ENCODE data around the gene SNTA1.
A peak's percentile ranks its signal among the peaks of the same experiment; 100 is the strongest.
"Not testable (repeated sequence)": the region's sequence is repeated elsewhere in the genome, so short reads cannot be mapped to it uniquely, and the experiment has no call there.

The SNTA1 gene

GRCh38 chr20:33423875-33424274 lies 19.7 kb downstream of the SNTA1 start:
- not testable (repeated sequence) for DNase-seq

GRCh38 chr20:33423141-33423834 lies 20.3 kb downstream of the SNTA1 start:
- DNase-seq = no peak

- no peak for DNase-seq
Measured at GRCh38 chr20:33419140-33419974, 24.2 kb downstream of the SNTA1 start.

GRCh38 chr20:33418033-33418432 lies 25.5 kb downstream of the SNTA1 start:
- DNase-seq = no peak

- no peak for DNase-seq
Measured at GRCh38 chr20:33415948-33416347, 27.6 kb downstream of the SNTA1 start.

- no peak for DNase-seq
Measured at GRCh38 chr20:33412484-33412838, 31.1 kb downstream of the SNTA1 start.

- no peak for DNase-seq
Measured at GRCh38 chr20:33411711-33412483, 31.7 kb downstream of the SNTA1 start.

GRCh38 chr20:33411242-33411641 lies 32.3 kb downstream of the SNTA1 start:
- DNase-seq = no peak

GRCh38 chr20:33410081-33410742 lies 33.4 kb downstream of the SNTA1 start:
- DNase-seq = no peak

GRCh38 chr20:33408716-33409654 lies 34.6 kb downstream of the SNTA1 start:
- no peak for DNase-seq

- DNase-seq = no peak
Measured at GRCh38 chr20:33408313-33408712, 35.2 kb downstream of the SNTA1 start.

- DNase-seq = no peak
Measured at GRCh38 chr20:33407796-33408195, 35.8 kb downstream of the SNTA1 start.

GRCh38 chr20:33407251-33407650 lies 36.3 kb downstream of the SNTA1 start:
- no peak for DNase-seq

- DNase-seq = no peak
Measured at GRCh38 chr20:33404281-33404680, 39.3 kb downstream of the SNTA1 start.

- DNase-seq = peak; percentile 11
Measured at GRCh38 chr20:33401921-33402369, 41.6 kb downstream of the SNTA1 start.

GRCh38 chr20:33401184-33401920 lies 42.2 kb downstream of the SNTA1 start, which contains the start of gene CDK5RAP1:
CDK5RAP1 (minus strand) TSS chr20:33401519; CDS start chr20:33397064, 4,455 bp downstream.
- DNase-seq = peak; percentile 84

- no peak for DNase-seq
Measured at GRCh38 chr20:33400812-33401183, 42.8 kb downstream of the SNTA1 start.

- DNase-seq = no peak
Measured at GRCh38 chr20:33399924-33400323, 43.6 kb downstream of the SNTA1 start.

GRCh38 chr20:33394718-33395117 lies 48.8 kb downstream of the SNTA1 start:
- DNase-seq = no peak

- no peak for DNase-seq
Measured at GRCh38 chr20:33393609-33394008, 50.0 kb downstream of the SNTA1 start.

Measured in CD4-positive, alpha-beta T cell treated with Interleukin-6 for 4 hours (primary cell).